Erythroblast (primary cell): ENCODE results near the gene SCNN1B.

Experiments
- GATA1 ChIP-seq: IDR thresholded peaks from 2 replicates; pipeline ENCODE4 v1.6.1; 2011; ENCODE audit warnings: low read depth, mild to moderate bottlenecking, control low read depth, low read length, moderate library complexity
- POLR2A ChIP-seq: IDR thresholded peaks from 2 replicates; pipeline ENCODE4 v1.6.1; 2011; ENCODE audit warnings: mild to moderate bottlenecking, low read length

DNA sequence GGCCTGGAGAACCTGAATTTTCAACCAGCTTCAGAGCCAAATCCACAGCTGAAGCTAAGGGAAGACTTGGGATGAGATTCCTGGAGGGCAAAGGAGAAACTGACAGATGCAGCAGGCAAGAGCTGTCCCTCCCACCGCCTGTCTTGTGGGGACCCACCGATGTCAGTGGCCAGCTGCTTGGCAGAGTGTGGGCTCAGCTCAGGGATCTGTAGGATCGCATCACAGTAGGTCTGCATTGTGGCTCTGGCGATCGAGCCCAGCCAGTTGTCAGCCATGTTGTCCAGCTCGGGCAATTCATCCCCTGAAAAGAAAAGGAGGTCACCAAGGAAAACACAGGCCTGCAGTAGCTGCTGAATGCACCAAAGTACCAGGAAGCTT lies 90.1 kb downstream of the SCNN1B start:
- no peak for TF ChIP-seq POLR2A
- TF ChIP-seq GATA1, result no peak
